Upper lobe of right lung (tissue), 1 donor: ENCODE data around the gene SHMT2. TPM values are rescaled to one million over a fixed set of nuclear protein-coding genes. Genes with fewer than 3 reads are reported as not detected.

ENCODE experiments used
- ATAC-seq: fragments of 200-7000 bp; cut with Tn5 transposase; one replicate; pipeline ENCODE4 v1.9.1; 2020; ENCODE audit warnings: mild to moderate bottlenecking, moderate library complexity
- DNase-seq: peaks from one replicate; pipeline ENCODE4 v3.0.0-alpha.2; 2020
- H3K27ac ChIP-seq: fragments of 200-600 bp; one replicate; pipeline ENCODE4 v1.8.0; 2022
- H3K27me3 ChIP-seq: fragments of 200-600 bp; one replicate; pipeline ENCODE4 v1.8.0; 2022; ENCODE audit warnings: mild to moderate bottlenecking
- H3K36me3 ChIP-seq: fragments of 200-600 bp; one replicate; pipeline ENCODE4 v1.8.0; 2022
- H3K4me1 ChIP-seq: fragments of 200-600 bp; one replicate; pipeline ENCODE4 v1.8.0; 2022
- H3K4me3 ChIP-seq: fragments of 200-600 bp; one replicate; pipeline ENCODE4 v1.8.0; 2022; ENCODE audit warnings: mild to moderate bottlenecking
- H3K9me3 ChIP-seq: fragments of 200-600 bp; one replicate; pipeline ENCODE4 v1.8.0; 2022
- intact Hi-C: fragments of 100-400 bp; cut with DNase I; formaldehyde crosslinking; loops from one replicate; pipeline ENCODE4 v1.11.0; 2022
- total RNA-seq: library from RNA; stranded (reverse); fragmentation: NEBNext Ultra II Directional; extraction: Animal tissue kit (Norgen Biotek cat#: 25700); gene quantifications from one replicate; pipeline ENCODE4 v1.2.1, GENCODE V29; 2021
- TF ChIP-seq, protein P1 (sequence below): fragments of 200-600 bp; IDR thresholded peaks from one replicate; pipeline ENCODE4 v1.8.0; 2022; ENCODE audit warnings: antibody characterized with exemption
- donor health status: DM: no; HTN: yes; CAD: no; lungs with severe emphysema.

Gene SHMT2
- total RNA-seq, 1 donor from 2014 or later = 59.2 TPM

DNA sequence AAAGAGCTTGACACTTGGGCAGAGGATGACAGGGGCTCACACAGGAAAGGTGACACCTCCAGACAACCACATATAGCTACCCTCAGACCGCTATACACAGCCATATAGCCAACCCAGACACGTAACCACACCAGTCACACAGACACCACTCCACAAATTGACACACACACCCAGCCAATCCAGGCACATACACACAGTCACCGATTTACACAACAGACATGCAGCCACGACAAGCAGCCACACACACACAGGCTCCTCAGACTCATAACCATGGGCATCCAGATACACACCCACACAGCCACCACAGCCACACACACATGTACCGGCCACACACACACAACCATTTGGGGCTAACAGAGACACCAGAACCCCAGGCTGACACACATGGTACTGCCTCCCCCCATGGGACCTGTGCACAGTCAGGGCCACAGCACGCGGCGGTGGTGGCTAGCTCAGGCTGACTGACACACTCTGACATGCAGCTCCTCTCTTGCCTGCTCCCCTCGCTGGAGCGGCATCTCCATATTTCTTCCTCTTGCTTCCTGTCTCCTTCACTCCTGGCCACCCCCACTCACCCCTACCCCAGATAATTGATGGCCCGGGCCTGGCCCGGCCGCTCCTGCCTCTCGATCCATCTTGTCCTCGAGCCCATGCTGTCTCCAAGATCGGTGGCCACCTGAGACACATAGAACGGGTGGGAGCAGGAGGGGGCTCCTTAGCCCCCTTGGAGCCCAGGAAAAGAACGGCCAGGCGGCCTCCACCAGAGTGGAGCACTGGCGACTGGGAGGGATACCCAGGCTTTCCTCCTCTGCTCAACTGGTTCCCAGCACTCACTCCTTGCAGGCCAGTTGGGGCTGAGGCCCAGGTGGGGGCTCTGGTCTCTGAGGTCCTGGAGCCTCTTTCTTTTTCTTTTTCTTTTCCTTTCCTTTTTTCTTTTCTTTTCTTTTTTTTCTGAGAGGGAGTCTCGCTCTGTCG lies 6.0 kb upstream of the SHMT2 start:
- no peak overlapping the region for H3K27ac ChIP-seq
- intact Hi-C loops = no loop called here
- no peak overlapping the region for H3K4me3 ChIP-seq
- TF ChIP-seq, protein P1, sequence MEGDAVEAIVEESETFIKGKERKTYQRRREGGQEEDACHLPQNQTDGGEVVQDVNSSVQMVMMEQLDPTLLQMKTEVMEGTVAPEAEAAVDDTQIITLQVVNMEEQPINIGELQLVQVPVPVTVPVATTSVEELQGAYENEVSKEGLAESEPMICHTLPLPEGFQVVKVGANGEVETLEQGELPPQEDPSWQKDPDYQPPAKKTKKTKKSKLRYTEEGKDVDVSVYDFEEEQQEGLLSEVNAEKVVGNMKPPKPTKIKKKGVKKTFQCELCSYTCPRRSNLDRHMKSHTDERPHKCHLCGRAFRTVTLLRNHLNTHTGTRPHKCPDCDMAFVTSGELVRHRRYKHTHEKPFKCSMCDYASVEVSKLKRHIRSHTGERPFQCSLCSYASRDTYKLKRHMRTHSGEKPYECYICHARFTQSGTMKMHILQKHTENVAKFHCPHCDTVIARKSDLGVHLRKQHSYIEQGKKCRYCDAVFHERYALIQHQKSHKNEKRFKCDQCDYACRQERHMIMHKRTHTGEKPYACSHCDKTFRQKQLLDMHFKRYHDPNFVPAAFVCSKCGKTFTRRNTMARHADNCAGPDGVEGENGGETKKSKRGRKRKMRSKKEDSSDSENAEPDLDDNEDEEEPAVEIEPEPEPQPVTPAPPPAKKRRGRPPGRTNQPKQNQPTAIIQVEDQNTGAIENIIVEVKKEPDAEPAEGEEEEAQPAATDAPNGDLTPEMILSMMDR = no peak
- H3K27me3 ChIP-seq = peaks cover 85% of the 10 kb centered on the region
- no peak for DNase-seq
- H3K9me3 ChIP-seq = no peaks in the 10 kb centered on the region
- no peak for ATAC-seq
- no peaks in the 10 kb centered on the region for H3K36me3 ChIP-seq
- H3K4me1 ChIP-seq = peaks cover 11% of the 10 kb centered on the region

- no peak overlapping the region for H3K4me3 ChIP-seq
- intact Hi-C loops = no loop called here
- ATAC-seq (no peak), DNase-seq (no peak)
- no peak overlapping the region for H3K27ac ChIP-seq
- TF ChIP-seq, protein P1 = no peak
- peaks cover 18% of the 10 kb centered on the region for H3K4me1 ChIP-seq
- H3K36me3 ChIP-seq = no peaks in the 10 kb centered on the region
- H3K27me3 ChIP-seq = peaks cover 76% of the 10 kb centered on the region
- H3K9me3 ChIP-seq = no peaks in the 10 kb centered on the region
These were observed 5.1 kb upstream of the SHMT2 start for GRCh38 chr12:57224278-57224972.

GRCh38 chr12:57224973-57225679 lies 4.4 kb upstream of the SHMT2 start:
- Histone ChIP-seq H3K4me3 (no peak overlapping the region), H3K4me1 (peaks cover 20% of the 10 kb centered on the region), H3K36me3 (no peaks in the 10 kb centered on the region), H3K27me3 (peaks cover 69% of the 10 kb centered on the region), H3K9me3 (no peaks in the 10 kb centered on the region), H3K27ac (no peak overlapping the region)
- intact Hi-C loops = no loop called here
- TF ChIP-seq, protein P1 = peak; percentile 65
- ATAC-seq (peak; percentile 83), DNase-seq (peak; percentile 85)

DNA sequence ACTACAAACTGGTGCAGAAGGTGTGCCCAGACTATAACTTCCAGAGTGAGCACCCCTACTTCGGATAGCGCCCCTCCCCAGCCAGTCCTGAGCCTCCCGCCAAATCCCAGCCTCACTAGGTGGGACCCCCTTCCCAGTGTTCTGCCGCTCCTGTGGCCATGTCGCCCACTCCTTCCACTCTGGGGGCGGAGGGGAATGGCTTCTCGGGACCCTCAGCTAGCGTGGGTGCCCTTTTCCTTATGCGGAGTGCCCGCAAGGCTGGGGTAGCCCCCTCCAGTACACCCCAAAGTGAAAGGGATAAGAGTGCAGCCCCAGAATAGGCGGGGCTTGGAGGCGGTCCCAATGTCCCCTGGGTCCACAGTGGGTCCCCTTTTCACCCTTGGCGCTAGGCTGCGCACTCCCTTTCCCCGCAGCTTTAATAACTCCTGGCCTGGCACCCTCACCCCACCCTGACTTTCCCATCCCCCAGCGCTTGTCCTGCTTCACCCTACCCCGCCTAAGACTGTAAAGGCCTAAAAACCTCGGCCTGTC lies 3.8 kb upstream of the SHMT2 start:
- H3K27me3 ChIP-seq = peaks cover 63% of the 10 kb centered on the region
- no peak overlapping the region for H3K27ac ChIP-seq
- no peaks in the 10 kb centered on the region for H3K36me3 ChIP-seq
- H3K9me3 ChIP-seq = no peaks in the 10 kb centered on the region
- H3K4me1 ChIP-seq = peaks cover 26% of the 10 kb centered on the region
- intact Hi-C loops = no loop called here
- TF ChIP-seq, protein P1 = no peak
- ATAC-seq (no peak), DNase-seq (no peak)
- H3K4me3 ChIP-seq = no peak overlapping the region

DNA sequence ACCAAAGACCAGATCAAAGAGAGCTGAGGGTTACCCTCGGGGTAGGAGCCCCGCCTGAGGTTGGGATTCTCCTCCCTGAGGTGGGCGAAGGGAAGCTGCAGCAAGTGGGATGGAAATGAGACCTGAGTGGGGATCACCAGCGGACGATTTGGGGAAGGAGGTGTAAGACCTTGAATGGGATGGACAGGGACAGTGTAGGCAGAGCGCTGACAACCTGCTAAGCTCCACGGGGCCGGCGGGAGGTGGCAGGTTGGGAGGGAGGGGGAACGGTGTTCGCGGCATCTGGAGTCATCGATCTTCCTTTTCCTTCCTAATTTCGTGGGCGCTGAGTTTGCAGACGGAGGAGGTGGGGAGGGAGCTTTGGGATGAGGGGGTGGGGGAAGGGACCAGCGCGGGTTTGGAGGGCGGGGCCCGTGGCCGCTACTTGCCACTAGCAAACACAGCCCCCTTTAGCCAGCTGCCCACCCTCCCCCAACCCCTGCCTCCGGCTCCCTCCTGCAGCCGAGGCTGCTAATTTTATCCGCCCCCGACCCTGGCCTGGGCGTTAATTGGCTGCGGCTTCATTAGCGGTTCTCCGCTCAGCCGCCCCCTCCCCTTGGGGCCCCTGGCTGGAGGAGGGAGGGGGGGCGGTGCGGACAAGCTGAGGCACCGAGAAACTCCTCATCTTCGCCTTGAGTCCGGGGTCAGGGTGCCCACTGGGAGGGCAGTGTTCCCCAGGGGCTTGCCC lies 2.8 kb upstream of the SHMT2 start:
- peaks cover 33% of the 10 kb centered on the region for H3K4me1 ChIP-seq
- no peak overlapping the region for H3K4me3 ChIP-seq
- H3K9me3 ChIP-seq = no peaks in the 10 kb centered on the region
- no peak for DNase-seq
- ATAC-seq = no peak
- TF ChIP-seq, protein P1 = no peak
- intact Hi-C loops = no loop called here
- H3K27ac ChIP-seq = no peak overlapping the region
- peaks cover 6% of the 10 kb centered on the region for H3K36me3 ChIP-seq
- peaks cover 53% of the 10 kb centered on the region for H3K27me3 ChIP-seq
